ENCODE measurements around the gene GJD3. TPM values are rescaled to one million over a fixed set of nuclear protein-coding genes. Genes with fewer than 3 reads are reported as not detected.

GJD3 gene
- polyA plus RNA-seq, 3 donors = not detected

DNA sequence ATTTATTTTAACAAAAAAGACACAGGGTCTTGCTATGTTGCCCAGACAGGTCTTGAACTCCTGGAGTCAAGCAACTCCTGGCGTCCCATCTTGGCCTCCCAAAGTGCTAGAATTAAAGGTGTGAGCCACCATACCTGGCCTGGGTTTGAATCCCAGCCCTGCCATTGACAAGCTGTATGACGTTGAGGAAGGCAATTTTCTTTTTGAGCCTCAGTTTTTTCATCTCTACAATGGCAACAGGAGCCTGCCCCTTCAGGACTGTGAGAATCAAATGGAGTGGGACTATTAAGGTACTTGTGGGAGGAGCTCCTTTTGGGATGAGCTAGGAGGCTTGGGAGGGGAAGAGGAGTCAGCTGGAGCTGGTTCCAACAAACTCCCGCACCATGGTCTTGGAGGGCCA is 49.3 kb downstream of the GJD3 start:
- Mint-ChIP-seq H3K36me3 (peaks cover 11 to 17% of the 10 kb centered on the region in 2 donors), H3K9me3 (peaks cover 0 to 5% (median 0%) of the 10 kb centered on the region in 7 donors), H3K27me3 (ENCODE audit: low read depth in 3 of 3) (peaks cover 0 to 13% (median 8%) of the 10 kb centered on the region in 3 donors), H3K4me1 (peaks cover 41% of the 10 kb centered on the region), H3K4me3 (no peak overlapping the region), H3K27ac (peak overlapping the region; percentile 23 to 86 (median 43))
- Histone ChIP-seq H3K9ac (ENCODE audit: insufficient read depth, low read length, poor library complexity, severe bottlenecking) (no peak overlapping the region), H3K9me3 (replicated peaks in 1 of 2; ENCODE audit: control insufficient read depth in 1 of 2, insufficient read depth in 1 of 2, low read length in 2 of 2) (no peaks in the 10 kb centered on the region), H3K36me3 (replicated peaks in 1 of 2; ENCODE audit: control insufficient read depth in 1 of 2, insufficient read depth in 2 of 2, low read length in 2 of 2) (no peaks in the 10 kb centered on the region), H2AFZ (ENCODE audit: insufficient read depth, low read depth, low read length, poor library complexity, severe bottlenecking) (no peak overlapping the region), H3K27ac (ENCODE audit: low read depth in 1 of 2, low read length in 2 of 2) (no peak overlapping the region), H3K79me2 (ENCODE audit: insufficient read depth, low read length) (peaks cover 30% of the 10 kb centered on the region), H3K4me1 (ENCODE audit: control insufficient read depth in 1 of 2, insufficient read depth in 2 of 2, low read length in 2 of 2) (peaks cover 75 to 79% of the 10 kb centered on the region in 2 donors), H4K20me1 (ENCODE audit: insufficient read depth, low read length) (peaks cover 55% of the 10 kb centered on the region), H3K27me3 (ENCODE audit: control insufficient read depth in 2 of 2, insufficient read depth in 2 of 2, low read length in 2 of 2) (no peaks in the 10 kb centered on the region), H3K4me3 (replicated peaks in 1 of 3; ENCODE audit: low read depth in 2 of 3, low read length in 3 of 3) (peak overlapping the region in 1 of 3 experiments; percentile 19), H3K4me2 (replicated peaks; ENCODE audit: extremely low read depth, low read length, poor library complexity, severe bottlenecking) (peak overlapping the region; percentile 13)
- intact Hi-C loops (cut with micrococcal nuclease) = no loop called here
- TF ChIP-seq, protein P1, sequence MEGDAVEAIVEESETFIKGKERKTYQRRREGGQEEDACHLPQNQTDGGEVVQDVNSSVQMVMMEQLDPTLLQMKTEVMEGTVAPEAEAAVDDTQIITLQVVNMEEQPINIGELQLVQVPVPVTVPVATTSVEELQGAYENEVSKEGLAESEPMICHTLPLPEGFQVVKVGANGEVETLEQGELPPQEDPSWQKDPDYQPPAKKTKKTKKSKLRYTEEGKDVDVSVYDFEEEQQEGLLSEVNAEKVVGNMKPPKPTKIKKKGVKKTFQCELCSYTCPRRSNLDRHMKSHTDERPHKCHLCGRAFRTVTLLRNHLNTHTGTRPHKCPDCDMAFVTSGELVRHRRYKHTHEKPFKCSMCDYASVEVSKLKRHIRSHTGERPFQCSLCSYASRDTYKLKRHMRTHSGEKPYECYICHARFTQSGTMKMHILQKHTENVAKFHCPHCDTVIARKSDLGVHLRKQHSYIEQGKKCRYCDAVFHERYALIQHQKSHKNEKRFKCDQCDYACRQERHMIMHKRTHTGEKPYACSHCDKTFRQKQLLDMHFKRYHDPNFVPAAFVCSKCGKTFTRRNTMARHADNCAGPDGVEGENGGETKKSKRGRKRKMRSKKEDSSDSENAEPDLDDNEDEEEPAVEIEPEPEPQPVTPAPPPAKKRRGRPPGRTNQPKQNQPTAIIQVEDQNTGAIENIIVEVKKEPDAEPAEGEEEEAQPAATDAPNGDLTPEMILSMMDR (IDR thresholded peaks at IDR 0.05) = no peak
- WGBS (ENCODE audit: insufficient coverage) = 90% methylated on average over 2 of the region's 3 CpGs
- no peak for DNase-seq

DNA sequence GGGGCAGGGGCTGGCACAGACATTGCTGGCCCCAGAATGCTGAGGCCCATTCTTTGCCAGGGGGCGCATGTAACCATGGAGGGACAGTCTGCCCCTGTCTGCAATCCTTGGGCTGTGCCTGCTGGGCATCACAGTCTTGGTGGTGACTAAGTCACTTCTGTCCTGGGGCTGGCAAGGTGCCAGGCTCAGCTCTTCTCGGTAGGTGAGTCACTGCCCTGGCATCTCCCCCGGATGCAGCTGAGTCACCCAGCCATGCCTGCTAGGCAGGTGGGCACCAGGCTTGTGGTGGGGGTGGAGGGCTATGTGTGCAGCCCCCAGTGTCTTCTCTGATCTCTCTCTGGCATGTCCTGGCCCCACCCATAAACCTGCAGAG is 50.0 kb downstream of the GJD3 start:
- Mint-ChIP-seq H3K27me3 (ENCODE audit: low read depth in 3 of 3) (peaks cover 0 to 12% (median 8%) of the 10 kb centered on the region in 3 donors), H3K27ac (peak overlapping the region; percentile 84 to 97 (median 92)), H3K36me3 (peaks cover 7 to 11% of the 10 kb centered on the region in 2 donors), H3K9me3 (peaks cover 0 to 5% (median 0%) of the 10 kb centered on the region in 7 donors), H3K4me1 (peaks cover 36% of the 10 kb centered on the region), H3K4me3 (no peak overlapping the region)
- Histone ChIP-seq H3K4me3 (replicated peaks in 1 of 3; ENCODE audit: low read depth in 2 of 3, low read length in 3 of 3) (no peak overlapping the region), H3K9me3 (replicated peaks in 1 of 2; ENCODE audit: control insufficient read depth in 1 of 2, insufficient read depth in 1 of 2, low read length in 2 of 2) (no peaks in the 10 kb centered on the region), H4K20me1 (ENCODE audit: insufficient read depth, low read length) (peaks cover 53% of the 10 kb centered on the region), H2AFZ (ENCODE audit: insufficient read depth, low read depth, low read length, poor library complexity, severe bottlenecking) (no peak overlapping the region), H3K4me1 (ENCODE audit: control insufficient read depth in 1 of 2, insufficient read depth in 2 of 2, low read length in 2 of 2) (peaks cover 76 to 82% of the 10 kb centered on the region in 2 donors), H3K9ac (ENCODE audit: insufficient read depth, low read length, poor library complexity, severe bottlenecking) (peak overlapping the region; percentile 5), H3K27ac (ENCODE audit: low read depth in 1 of 2, low read length in 2 of 2) (peak overlapping the region; percentile 4 to 73), H3K36me3 (replicated peaks in 1 of 2; ENCODE audit: control insufficient read depth in 1 of 2, insufficient read depth in 2 of 2, low read length in 2 of 2) (no peaks in the 10 kb centered on the region), H3K27me3 (ENCODE audit: control insufficient read depth in 2 of 2, insufficient read depth in 2 of 2, low read length in 2 of 2) (no peaks in the 10 kb centered on the region), H3K79me2 (ENCODE audit: insufficient read depth, low read length) (peaks cover 24% of the 10 kb centered on the region), H3K4me2 (replicated peaks; ENCODE audit: extremely low read depth, low read length, poor library complexity, severe bottlenecking) (no peak overlapping the region)
- peak; percentile 98 to 100 (median 99) for DNase-seq
- intact Hi-C loops (cut with micrococcal nuclease) = no loop called here
- TF ChIP-seq, protein P1 (IDR thresholded peaks at IDR 0.05) = no peak
- WGBS (ENCODE audit: insufficient coverage) = 4% methylated on average over 3 of the region's 3 CpGs

Measured in CD14-positive monocyte (primary cell).